Endothelial cell of umbilical vein (primary cell): ENCODE data around the gene SRGAP3.

ENCODE experiments used
- CTCF ChIP-seq, 2 donors: IDR thresholded peaks; 1 replicate in 1 of 2; 2 replicates in 1 of 2; pipeline ENCODE4 v1.5.1; 2011; ENCODE audit warnings: low read length in 2 of 2, mild to moderate bottlenecking in 2 of 2, moderate library complexity in 2 of 2, control low read depth in 1 of 2, inconsistent platforms in 1 of 2, low read depth in 1 of 2; ENCODE audit not compliant: insufficient read depth in 1 of 2; ENCODE audit errors: extremely low read depth in 1 of 2
- EZH2 ChIP-seq: IDR thresholded peaks from 2 replicates; pipeline ENCODE4 v1.6.1; 2012; ENCODE audit warnings: borderline replicate concordance, low read depth, mild to moderate bottlenecking, moderate library complexity, low read length, inconsistent platforms; ENCODE audit not compliant: severe bottlenecking

- TF ChIP-seq CTCF (IDR thresholded peaks at IDR 0.05; ENCODE audit: extremely low read depth in 1 of 2, insufficient read depth in 1 of 2, low read depth in 1 of 2, low read length in 2 of 2), result no peak
- no peak for TF ChIP-seq EZH2
Observed at GRCh38 chr3:9246189-9246588, 3.3 kb downstream of the SRGAP3 start.
